Spleen (tissue), 7 donors: ENCODE measurements around the gene DENND10.
"Not testable (repeated sequence)": the region's sequence is repeated elsewhere in the genome, so short reads cannot be mapped to it uniquely, and the experiment has no call there.

Experiments
- CTCF ChIP-seq, 11 experiments: fragments of 200-600 bp in 7 of 11; fragments of 450-650 bp in 4 of 11; sonication (generic) in 4 of 11; IDR thresholded peaks in 8 of 11; conservative IDR thresholded peaks in 3 of 11; 1 replicate in 7 of 11; 2 replicates in 4 of 11; pipeline versions ENCODE4 v1.4.0 to v1.8.0; 2016 to 2021; ENCODE audit warnings: antibody characterized with exemption in 11 of 11, inconsistent platforms in 4 of 11, mild to moderate bottlenecking in 1 of 11
- POLR2A ChIP-seq, 3 donors: fragments of 450-650 bp; IDR thresholded peaks; one replicate each; pipeline ENCODE4 v1.5.1; 2017; ENCODE audit warnings: antibody characterized with exemption in 3 of 3, mild to moderate bottlenecking in 1 of 3
- donor health status: DM: no; HTN: no; CAD: no; lungs with moderate emphysema.
- donor health status: DM: no; HTN: no; CAD: no.
- donor health status: DM: no; HTN: no; CAD: no.

- TF ChIP-seq CTCF (IDR thresholded peaks at IDR 0.05 in 8 of 11, conservative IDR thresholded peaks at IDR 0.05 in 3 of 11); POLR2A (IDR thresholded peaks at IDR 0.05): not testable (repeated sequence)
Observed at GRCh38 chr10:119107771-119108170, 3.9 kb downstream of the DENND10 start.
